Measurements from ENCODE around the gene VWA3B. TPM values are rescaled to one million over a fixed set of nuclear protein-coding genes. Genes with fewer than 3 reads are reported as not detected.

The VWA3B gene
- total and polyA plus RNA-seq, 2 experiments from 2014 or later, result 0.80 TPM; not detected in 1

- H3K4me3 ChIP-seq, result no peak overlapping the region
- H3K27me3 ChIP-seq, result no peaks in the 10 kb centered on the region
- no peak for DNase-seq (ENCODE audit: low spot score)
- no peak overlapping the region for H3K27ac ChIP-seq
- no peaks in the 10 kb centered on the region for H3K9me3 ChIP-seq (ENCODE audit: low read depth)
- no peak for TF ChIP-seq CTCF (IDR thresholded peaks at IDR 0.05; ENCODE audit: poor library complexity)
- TF ChIP-seq EZH2 (IDR thresholded peaks at IDR 0.05; ENCODE audit: borderline replicate concordance), result no peak
- TF ChIP-seq EZH2phosphoT487 (IDR thresholded peaks at IDR 0.05; ENCODE audit: low read depth, severe bottlenecking, unreplicated experiment), result no peak
- no peaks in the 10 kb centered on the region for H4K20me1 ChIP-seq (ENCODE audit: insufficient read depth, poor library complexity, severe bottlenecking)
- WGBS (ENCODE audit: low lambda C conversion rate, missing lambda C conversion rate), result 77% methylated on average over 9 of the region's 9 CpGs
- H3K4me2 ChIP-seq, result no peak overlapping the region
- H3K4me1 ChIP-seq (ENCODE audit: insufficient read depth), result no peaks in the 10 kb centered on the region
- H2AFZ ChIP-seq, result no peak overlapping the region
- no peaks in the 10 kb centered on the region for H3K79me2 ChIP-seq
- no peaks in the 10 kb centered on the region for H3K36me3 ChIP-seq (replicated peaks; ENCODE audit: insufficient read depth, low read depth)
- no peaks in the 10 kb centered on the region for H3K9me2 ChIP-seq (replicated peaks; ENCODE audit: insufficient read depth)
These were observed 208.9 kb downstream of the VWA3B start for GRCh38 chr2:98295721-98296414.

GRCh38 chr2:98296440-98296839 lies 209.5 kb downstream of the VWA3B start:
- no peaks in the 10 kb centered on the region for H3K9me2 ChIP-seq (replicated peaks; ENCODE audit: insufficient read depth)
- no peak for DNase-seq (ENCODE audit: low spot score)
- no peaks in the 10 kb centered on the region for H3K36me3 ChIP-seq (replicated peaks; ENCODE audit: insufficient read depth, low read depth)
- 64% methylated on average over 7 of the region's 7 CpGs for WGBS (ENCODE audit: low lambda C conversion rate, missing lambda C conversion rate)
- no peaks in the 10 kb centered on the region for H3K79me2 ChIP-seq
- H2AFZ ChIP-seq, result no peak overlapping the region
- no peak overlapping the region for H3K4me3 ChIP-seq
- H3K27ac ChIP-seq, result no peak overlapping the region
- no peaks in the 10 kb centered on the region for H3K9me3 ChIP-seq (ENCODE audit: low read depth)
- no peaks in the 10 kb centered on the region for H3K4me1 ChIP-seq (ENCODE audit: insufficient read depth)
- no peak overlapping the region for H3K4me2 ChIP-seq
- H3K27me3 ChIP-seq, result no peaks in the 10 kb centered on the region
- no peak for TF ChIP-seq EZH2 (IDR thresholded peaks at IDR 0.05; ENCODE audit: borderline replicate concordance)
- TF ChIP-seq EZH2phosphoT487 (IDR thresholded peaks at IDR 0.05; ENCODE audit: low read depth, severe bottlenecking, unreplicated experiment), result no peak
- no peak for TF ChIP-seq CTCF (IDR thresholded peaks at IDR 0.05; ENCODE audit: poor library complexity)
- no peaks in the 10 kb centered on the region for H4K20me1 ChIP-seq (ENCODE audit: insufficient read depth, poor library complexity, severe bottlenecking)

- no peak for DNase-seq (ENCODE audit: low spot score)
These were observed 211.1 kb downstream of the VWA3B start for GRCh38 chr2:98297817-98298682.

More at GRCh38 chr2:98297817-98298682, 211.1 kb downstream of the VWA3B start:
- Histone ChIP-seq H3K27ac (no peak overlapping the region), H3K36me3 (replicated peaks; ENCODE audit: insufficient read depth, low read depth) (no peaks in the 10 kb centered on the region), H3K4me1 (ENCODE audit: insufficient read depth) (no peaks in the 10 kb centered on the region), H3K27me3 (no peaks in the 10 kb centered on the region), H3K79me2 (no peaks in the 10 kb centered on the region), H2AFZ (no peak overlapping the region), H3K4me3 (no peak overlapping the region), H3K9me3 (ENCODE audit: low read depth) (no peaks in the 10 kb centered on the region), H3K9me2 (replicated peaks; ENCODE audit: insufficient read depth) (no peaks in the 10 kb centered on the region), H4K20me1 (ENCODE audit: insufficient read depth, poor library complexity, severe bottlenecking) (no peaks in the 10 kb centered on the region), H3K4me2 (no peak overlapping the region)
- 63% methylated on average over 12 of the region's 12 CpGs for WGBS (ENCODE audit: low lambda C conversion rate, missing lambda C conversion rate)
- TF ChIP-seq EZH2phosphoT487 (IDR thresholded peaks at IDR 0.05; ENCODE audit: low read depth, severe bottlenecking, unreplicated experiment) (no peak), EZH2 (IDR thresholded peaks at IDR 0.05; ENCODE audit: borderline replicate concordance) (no peak), CTCF (IDR thresholded peaks at IDR 0.05; ENCODE audit: poor library complexity) (no peak)
